Panc1 (cell line): Measurements from ENCODE around the gene TFAM. TPM values are rescaled to one million over a fixed set of nuclear protein-coding genes. Genes with fewer than 3 reads are reported as not detected.
"Not testable (repeated sequence)": the region's sequence is repeated elsewhere in the genome, so short reads cannot be mapped to it uniquely, and the experiment has no call there.

Experiments
- ATAC-seq: fragments of 200-7000 bp; cut with Tn5 transposase; 2 replicates; pipeline ENCODE4 v1.9.1; 2020; ENCODE audit warnings: mild to moderate bottlenecking, moderate library complexity
- BruUV-seq: library from RNA; stranded (reverse); fragments of 400-500 nt; replicated peaks from 2 replicates; lab custom pipeline; 2021; lab: Mats Ljungman, UMichigan
- CTCF ChIA-PET: fragments of 300-600 bp; sonication (Branson Sonifier 250); formaldehyde crosslinking; loops from one replicate; lab custom pipeline; 2022; ENCODE audit warnings: antibody characterized with exemption; lab: Charles Lee
- POLR2A ChIA-PET: fragments of 300-600 bp; sonication (Branson Sonifier 250); formaldehyde crosslinking; loops from one replicate; lab custom pipeline; 2022; ENCODE audit warnings: antibody characterized with exemption; lab: Charles Lee
- DNase-seq: peaks from one replicate; pipeline ENCODE4 v3.0.0-alpha.2; 2010; ENCODE audit warnings: low read depth, low spot score
- H3K27ac ChIP-seq: 2 replicates; pipeline ENCODE4 v1.5.1; 2011; ENCODE audit warnings: mild to moderate bottlenecking, low read length, inconsistent platforms
- H3K27me3 ChIP-seq: fragments of 200-500 bp; sonication (Bioruptor generic); 2 replicates; pipeline ENCODE4 v1.6.0; 2014; ENCODE audit warnings: low read length, inconsistent platforms; ENCODE audit not compliant: control insufficient read depth, insufficient read depth
- H3K36me3 ChIP-seq: fragments of 200-500 bp; sonication (Bioruptor generic); 2 replicates; pipeline ENCODE4 v1.5.1; 2014; ENCODE audit warnings: inconsistent platforms, mild to moderate bottlenecking, low read length, moderate library complexity; ENCODE audit not compliant: control insufficient read depth, insufficient read depth
- H3K4me1 ChIP-seq: 2 replicates; pipeline ENCODE4 v1.5.1; 2011; ENCODE audit warnings: inconsistent platforms, mild to moderate bottlenecking, low read length, moderate library complexity; ENCODE audit not compliant: control insufficient read depth, insufficient read depth
- H3K4me3 ChIP-seq, 2 experiments: 2 replicates each; pipeline ENCODE4 v1.5.1; 2011 to 2012; ENCODE audit warnings: low read depth in 2 of 2, low read length in 2 of 2, mild to moderate bottlenecking in 2 of 2, inconsistent platforms in 1 of 2, moderate library complexity in 1 of 2
- H3K9me3 ChIP-seq: fragments of 200-500 bp; sonication (Bioruptor generic); 2 replicates; pipeline ENCODE4 v1.5.1; 2014; ENCODE audit warnings: low read depth, mild to moderate bottlenecking, inconsistent platforms, low read length, moderate library complexity; ENCODE audit not compliant: control insufficient read depth, insufficient read depth
- CTCF ChIP-seq: fragments of 450-650 bp; IDR thresholded peaks from 2 replicates; pipeline ENCODE4 v1.5.1; 2017; ENCODE audit warnings: mild to moderate bottlenecking
- POLR2AphosphoS5 ChIP-seq: IDR thresholded peaks from 2 replicates; pipeline ENCODE4 v1.6.1; 2012; ENCODE audit warnings: mild to moderate bottlenecking, low read depth, low read length, moderate library complexity
- REST ChIP-seq, 2 experiments: IDR thresholded peaks; 2 replicates each; pipeline ENCODE4 v1.6.1; 2011 to 2012; ENCODE audit warnings: low read depth in 2 of 2, control low read depth in 1 of 2, low read length in 1 of 2, mild to moderate bottlenecking in 1 of 2, moderate library complexity in 1 of 2; ENCODE audit not compliant: insufficient read depth in 1 of 2
- SIN3A ChIP-seq: IDR thresholded peaks from 2 replicates; pipeline ENCODE4 v1.6.1; 2012; ENCODE audit warnings: low read depth, mild to moderate bottlenecking, low read length, moderate library complexity, borderline replicate concordance; ENCODE audit not compliant: insufficient read depth
- TCF7L2 ChIP-seq: IDR thresholded peaks from 2 replicates; pipeline ENCODE4 v1.6.1; 2011; ENCODE audit warnings: mild to moderate bottlenecking, low read depth, low read length, inconsistent platforms
- in situ Hi-C: cut with HindIII; loops from 2 replicates; pipeline ENCODE4 v1.10.0; 2016; ENCODE audit warnings: low sequenced_read_pairs, low pct_unique_long_range_greater_than_20kb
- intact Hi-C: fragments of 100-400 bp; cut with micrococcal nuclease; formaldehyde crosslinking; loops from one replicate; pipeline ENCODE4 v1.10.0; 2022; ENCODE audit not compliant: unreplicated experiment
- total RNA-seq: library from RNA; stranded (reverse); gene quantifications from one replicate; pipeline ENCODE4 v1.2.1, GENCODE V29; 2021; ENCODE audit not compliant: unreplicated experiment

The TFAM gene
- total RNA-seq, 1 experiment from 2014 or later, result 78.2 TPM

GRCh38 chr10:58424176-58424575 is 39.0 kb downstream of the TFAM start:
- Histone ChIP-seq H3K4me1 (no peaks in the 10 kb centered on the region), H3K27me3 (no peaks in the 10 kb centered on the region), H3K4me3 (no peak overlapping the region), H3K9me3 (no peaks in the 10 kb centered on the region), H3K27ac (no peak overlapping the region), H3K36me3 (no peaks in the 10 kb centered on the region)
- ATAC-seq (no peak), DNase-seq (no peak)
- TF ChIP-seq REST (IDR thresholded peaks at IDR 0.05; ENCODE audit: insufficient read depth in 1 of 2, low read depth in 2 of 2, low read length in 1 of 2) (no peak), POLR2AphosphoS5 (no peak), CTCF (no peak), SIN3A (no peak), TCF7L2 (no peak)
- no TSS peak for BruUV-seq
- ChIA-PET POLR2A (no interaction called here), CTCF (no interaction called here)
- in situ Hi-C loops (no loop called here), intact Hi-C loops (no loop called here)

GRCh38 chr10:58428436-58428835 is 43.2 kb downstream of the TFAM start:
- H3K27ac ChIP-seq, POLR2A ChIA-PET, CTCF ChIA-PET, BruUV-seq, H3K36me3 ChIP-seq, H3K4me1 ChIP-seq, H3K4me3 ChIP-seq, in situ Hi-C loops, ATAC-seq, H3K9me3 ChIP-seq, H3K27me3 ChIP-seq, intact Hi-C loops, DNase-seq: not testable (repeated sequence)

- DNase-seq, result no peak
- Histone ChIP-seq H3K4me3 (no peak overlapping the region), H3K36me3 (no peaks in the 10 kb centered on the region), H3K9me3 (no peaks in the 10 kb centered on the region), H3K27me3 (no peaks in the 10 kb centered on the region), H3K4me1 (no peaks in the 10 kb centered on the region), H3K27ac (no peak overlapping the region)
- POLR2A ChIA-PET, result no interaction called here
- CTCF ChIA-PET, result no interaction called here
- intact Hi-C loops (no loop called here), in situ Hi-C loops (no loop called here)
- BruUV-seq, result no TSS peak
- TF ChIP-seq TCF7L2, result no peak
- TF ChIP-seq POLR2AphosphoS5, result no peak
- no peak for TF ChIP-seq CTCF
- no peak for TF ChIP-seq REST (IDR thresholded peaks at IDR 0.05; ENCODE audit: insufficient read depth in 1 of 2, low read depth in 2 of 2, low read length in 1 of 2)
- no peak for TF ChIP-seq SIN3A
- ATAC-seq, result no peak
Observed at GRCh38 chr10:58431903-58432302, 46.7 kb downstream of the TFAM start.
